GM12892 (cell line): ENCODE results near the gene ITIH5.

Experiments
- DNase-seq: peaks from one replicate; pipeline ENCODE4 v3.0.0; 2011; ENCODE audit not compliant: insufficient read length
- FAIRE-seq: peaks from 2 replicates; lab custom pipeline; 2011; peaks lifted over from hg19 to GRCh38; lab: Jason Lieb, UNC
- POLR2A ChIP-seq: IDR thresholded peaks from 2 replicates; pipeline ENCODE4 v1.6.1; 2011; ENCODE audit warnings: low read depth, low read length, control low read depth
- POLR2AphosphoS5 ChIP-seq: IDR thresholded peaks from 2 replicates; pipeline ENCODE4 v1.6.1; 2011; ENCODE audit warnings: low read depth, low read length, control low read depth
- TAF1 ChIP-seq: IDR thresholded peaks from 2 replicates; pipeline ENCODE4 v1.6.1; 2011; ENCODE audit warnings: low read depth, mild to moderate bottlenecking, control low read depth, low read length, borderline replicate concordance

The ITIH5 gene

DNA sequence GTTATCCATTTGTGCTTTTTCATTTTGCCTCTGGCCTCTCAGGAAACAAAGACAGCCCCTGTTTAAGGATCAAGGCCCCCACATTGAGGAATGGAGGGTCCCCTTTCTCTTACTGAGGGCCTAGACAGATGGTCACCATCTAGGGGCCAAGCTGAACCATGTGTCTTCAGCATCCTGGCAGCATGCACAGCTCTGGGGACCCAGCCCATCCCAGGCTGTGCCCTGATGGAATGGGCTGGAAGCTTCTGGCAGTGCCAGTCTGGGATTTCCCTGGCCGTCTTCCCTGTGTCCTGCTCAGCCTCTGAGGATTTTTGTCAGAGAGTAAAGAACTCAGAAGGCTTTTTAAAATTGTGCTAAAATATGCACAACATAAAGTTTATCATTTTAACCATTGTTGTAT lies 116.8 kb downstream of the ITIH5 start:
- no peak for TF ChIP-seq POLR2AphosphoS5
- TF ChIP-seq POLR2A, result no peak
- no peak for TF ChIP-seq TAF1
- DNase-seq (no peak), FAIRE-seq (no peak)

DNA sequence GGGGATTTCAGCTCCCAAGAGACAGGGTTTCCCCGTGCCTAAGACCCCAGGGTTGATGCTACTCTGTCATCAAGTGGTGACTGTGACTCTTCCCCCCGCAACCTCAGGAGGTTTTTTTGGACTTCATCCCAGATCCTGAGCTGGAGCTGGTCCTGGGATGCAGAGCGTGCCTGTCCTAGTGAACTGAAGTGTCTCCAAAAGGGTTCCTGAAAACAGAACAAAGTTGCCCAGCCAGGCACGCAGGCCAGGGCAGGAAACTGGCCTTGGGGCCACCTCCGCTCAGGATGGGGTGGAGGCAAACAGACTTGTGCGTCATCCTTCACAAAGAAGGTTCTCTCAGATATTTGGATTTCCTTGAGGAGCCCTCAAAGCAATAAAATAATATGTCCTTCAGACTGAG lies 118.9 kb downstream of the ITIH5 start:
- FAIRE-seq (no peak), DNase-seq (no peak)
- TF ChIP-seq POLR2A, result no peak
- TF ChIP-seq POLR2AphosphoS5, result no peak
- no peak for TF ChIP-seq TAF1

DNA sequence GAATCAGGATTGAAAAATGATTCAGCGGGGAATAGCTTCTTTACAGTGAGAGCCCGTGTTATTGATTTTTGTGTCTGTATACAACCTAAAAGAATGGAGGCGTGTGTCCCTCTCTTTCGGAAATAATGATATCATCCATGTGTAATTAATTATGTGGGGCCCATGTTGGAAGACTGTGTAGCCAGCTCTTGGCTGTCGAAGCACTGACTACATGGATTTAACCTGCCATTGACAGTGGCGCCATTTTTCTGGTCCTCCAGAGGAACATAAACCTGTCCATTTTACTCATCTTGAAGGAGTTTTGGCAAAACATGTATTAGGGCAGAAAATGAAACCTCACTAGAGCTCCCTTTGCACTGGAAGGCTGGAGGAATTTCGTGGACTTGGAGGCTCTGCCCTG lies 119.6 kb downstream of the ITIH5 start:
- no peak for FAIRE-seq
- TF ChIP-seq TAF1 (no peak), POLR2AphosphoS5 (no peak), POLR2A (no peak)

DNA sequence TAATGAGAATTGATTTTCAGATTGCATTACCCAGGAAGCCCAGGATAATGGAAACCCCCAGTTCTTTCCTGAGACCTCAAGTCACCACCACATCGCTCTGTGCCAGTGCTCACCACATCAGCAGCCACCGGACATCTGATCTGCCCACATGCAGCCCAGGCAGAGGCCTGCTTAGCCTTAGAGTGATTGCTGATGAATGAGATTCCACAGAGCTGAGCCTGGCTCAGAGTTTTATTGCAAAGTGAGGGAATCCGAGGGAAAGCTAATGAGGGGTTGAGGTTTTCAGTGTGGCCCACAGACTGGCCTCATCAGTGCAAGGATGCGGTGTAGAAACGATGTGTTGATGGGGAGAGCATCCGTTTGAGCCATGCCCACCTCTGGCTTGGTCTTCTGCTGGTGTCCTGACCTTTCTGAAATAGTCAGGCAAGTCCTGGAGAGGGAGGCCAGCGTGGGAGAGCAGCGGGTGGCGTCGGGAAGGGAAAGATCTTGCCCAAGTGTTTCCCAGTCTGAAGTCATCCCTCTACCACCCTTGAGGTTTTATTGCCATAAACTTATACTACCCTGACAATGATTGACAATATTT lies 120.3 kb downstream of the ITIH5 start:
- no peak for TF ChIP-seq TAF1
- TF ChIP-seq POLR2AphosphoS5, result no peak
- no peak for TF ChIP-seq POLR2A
- DNase-seq (no peak), FAIRE-seq (no peak)

More for the DNA sequence above, 119.6 kb downstream of the ITIH5 start:
- no peak for DNase-seq

DNA sequence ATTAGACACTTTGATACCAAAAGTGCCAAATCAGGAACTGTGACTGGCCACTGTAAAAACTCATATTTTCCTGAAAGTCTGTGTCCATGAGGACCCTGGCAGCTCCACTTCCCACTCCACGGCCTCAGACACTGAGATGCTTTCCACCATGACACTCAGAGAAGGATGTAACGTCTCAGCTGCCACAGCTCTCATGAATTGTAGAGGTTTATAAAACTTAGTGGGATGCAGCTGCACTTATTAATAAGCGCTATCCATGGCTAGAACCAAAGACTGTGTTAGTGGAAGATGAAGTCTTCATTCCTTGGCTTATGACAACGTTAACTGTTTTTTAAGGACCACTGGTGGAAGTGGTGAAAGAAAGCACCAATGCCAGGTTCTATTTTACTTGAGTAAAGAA lies 121.0 kb downstream of the ITIH5 start:
- no peak for DNase-seq
- FAIRE-seq, result no peak
- no peak for TF ChIP-seq POLR2AphosphoS5

DNA sequence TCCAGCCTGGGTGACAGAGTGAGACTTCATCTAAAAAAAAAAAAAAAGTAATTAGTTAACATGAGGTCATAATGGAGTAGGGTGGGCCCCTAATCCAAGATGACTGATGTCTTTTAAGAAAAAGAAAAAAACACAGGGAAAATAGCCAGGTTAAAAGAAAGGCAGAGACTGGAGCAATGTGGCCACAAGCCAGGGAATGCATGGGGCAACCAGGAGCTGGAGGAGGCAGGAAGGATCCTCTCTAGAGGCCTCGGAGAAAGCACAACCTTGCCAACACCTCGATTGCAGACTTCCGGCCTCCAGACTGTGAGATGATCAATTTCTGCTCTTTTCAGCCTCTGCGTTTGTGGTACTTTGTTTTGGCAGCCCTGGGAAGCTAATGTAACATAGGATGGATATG lies 121.5 kb downstream of the ITIH5 start:
- DNase-seq, result no peak
- no peak for TF ChIP-seq POLR2A
- TF ChIP-seq POLR2AphosphoS5, result no peak
- no peak for TF ChIP-seq TAF1
- FAIRE-seq, result no peak

DNA sequence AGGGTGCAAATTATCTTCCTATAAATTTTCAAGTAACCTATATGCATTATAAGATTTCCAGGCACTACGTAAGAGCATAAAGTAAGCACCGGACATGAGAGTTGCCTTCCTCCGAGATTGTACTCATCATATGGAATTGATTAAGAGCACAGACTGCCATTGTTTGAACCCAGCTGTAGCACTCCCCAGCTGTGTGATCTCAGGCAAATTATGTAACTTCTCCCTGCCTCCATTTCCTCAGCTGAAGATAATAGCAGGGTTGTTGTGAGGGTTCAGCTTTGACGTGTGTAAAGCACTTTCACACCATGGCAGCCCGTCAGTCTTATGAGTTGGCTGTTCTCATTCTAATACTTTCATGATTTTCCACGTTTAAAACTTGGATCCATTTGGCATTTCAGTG lies 122.6 kb downstream of the ITIH5 start:
- TF ChIP-seq POLR2A, result no peak
- TF ChIP-seq POLR2AphosphoS5, result no peak
- TF ChIP-seq TAF1, result no peak
- no peak for FAIRE-seq
- DNase-seq, result no peak

DNA sequence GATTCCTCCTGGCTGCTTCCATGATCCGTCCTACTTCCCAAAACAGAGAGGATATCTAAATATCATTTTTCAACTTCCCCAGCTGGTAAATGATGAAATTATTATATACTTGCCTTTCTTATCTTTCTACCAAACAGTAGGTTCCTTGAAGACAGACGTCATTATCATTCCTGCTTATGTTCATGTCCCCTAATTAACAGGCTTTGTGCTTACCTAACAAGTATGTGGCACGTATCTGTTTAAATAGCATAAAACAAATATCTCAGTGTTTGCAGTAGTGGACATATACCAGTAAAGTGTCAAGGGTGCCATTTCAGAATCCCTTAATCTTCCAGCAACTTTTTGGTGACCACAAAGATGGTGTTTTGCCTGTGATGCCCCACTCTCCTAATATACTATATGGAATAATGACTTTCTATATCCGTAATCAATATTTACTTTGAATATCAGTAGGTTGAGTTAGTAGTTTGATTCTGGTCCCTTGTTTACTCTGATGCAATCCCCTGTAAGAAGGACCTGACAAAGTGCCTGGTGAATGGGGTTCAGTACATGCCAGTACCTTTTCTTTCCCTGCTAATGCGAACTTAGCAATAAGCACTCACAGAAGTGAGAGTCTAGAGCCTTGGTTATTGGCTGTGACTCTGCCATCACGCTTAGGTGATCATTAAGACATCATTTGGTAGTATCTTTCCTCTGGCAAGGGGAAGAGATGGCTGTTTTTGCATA lies 124.4 kb downstream of the ITIH5 start:
- FAIRE-seq, result no peak

DNA sequence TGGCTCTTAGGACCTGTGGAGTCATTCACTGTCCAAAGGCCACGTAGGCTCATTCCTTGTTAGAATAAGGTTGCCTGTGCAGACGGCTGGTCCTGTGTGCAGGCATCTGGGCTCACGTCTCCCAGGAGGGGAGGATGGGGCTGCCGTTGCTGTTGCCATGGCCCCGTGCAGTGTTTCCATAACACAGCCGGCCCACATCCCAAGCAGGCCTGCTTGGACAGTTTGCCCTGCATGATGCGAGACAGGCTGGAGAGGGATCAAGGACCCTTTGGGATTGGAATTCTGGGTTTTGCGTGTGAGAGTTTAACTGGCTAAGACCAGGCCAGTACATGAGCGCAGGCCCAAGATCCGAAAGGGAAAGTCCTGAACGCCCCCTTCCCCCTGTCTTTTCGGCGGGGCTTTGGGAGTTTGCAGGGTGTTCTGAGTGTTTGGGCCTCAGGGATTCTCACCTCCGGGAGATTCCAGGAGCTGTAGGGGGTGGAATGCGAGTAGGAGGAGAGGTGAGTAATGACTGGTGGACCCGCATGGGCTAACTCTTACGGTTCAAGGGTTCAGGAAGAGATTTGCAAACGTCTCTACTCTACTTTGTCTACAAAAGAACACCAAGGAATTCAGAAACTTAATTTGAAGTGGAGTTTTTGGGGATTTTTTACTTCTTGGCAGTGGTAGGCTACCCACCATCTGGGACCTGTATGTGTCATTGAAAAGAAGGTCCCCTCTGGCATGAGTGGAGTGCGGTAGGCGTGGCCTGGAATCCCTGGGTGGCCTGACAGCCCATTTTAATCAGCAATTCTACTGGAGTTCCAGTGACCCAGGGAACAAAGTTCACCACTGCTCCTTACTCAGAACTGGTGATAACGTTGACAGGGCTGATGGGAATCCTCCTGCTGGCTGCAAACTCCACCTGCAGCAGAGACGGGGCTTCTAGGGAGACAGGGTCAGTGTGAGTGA lies 125.4 kb downstream of the ITIH5 start:
- TF ChIP-seq POLR2AphosphoS5, result no peak
- no peak for TF ChIP-seq POLR2A
- no peak for TF ChIP-seq TAF1
- FAIRE-seq (no peak), DNase-seq (no peak)

More for the DNA sequence above, 124.4 kb downstream of the ITIH5 start:
- DNase-seq, result no peak
- TF ChIP-seq TAF1, result no peak
- TF ChIP-seq POLR2A, result no peak
- no peak for TF ChIP-seq POLR2AphosphoS5

DNA sequence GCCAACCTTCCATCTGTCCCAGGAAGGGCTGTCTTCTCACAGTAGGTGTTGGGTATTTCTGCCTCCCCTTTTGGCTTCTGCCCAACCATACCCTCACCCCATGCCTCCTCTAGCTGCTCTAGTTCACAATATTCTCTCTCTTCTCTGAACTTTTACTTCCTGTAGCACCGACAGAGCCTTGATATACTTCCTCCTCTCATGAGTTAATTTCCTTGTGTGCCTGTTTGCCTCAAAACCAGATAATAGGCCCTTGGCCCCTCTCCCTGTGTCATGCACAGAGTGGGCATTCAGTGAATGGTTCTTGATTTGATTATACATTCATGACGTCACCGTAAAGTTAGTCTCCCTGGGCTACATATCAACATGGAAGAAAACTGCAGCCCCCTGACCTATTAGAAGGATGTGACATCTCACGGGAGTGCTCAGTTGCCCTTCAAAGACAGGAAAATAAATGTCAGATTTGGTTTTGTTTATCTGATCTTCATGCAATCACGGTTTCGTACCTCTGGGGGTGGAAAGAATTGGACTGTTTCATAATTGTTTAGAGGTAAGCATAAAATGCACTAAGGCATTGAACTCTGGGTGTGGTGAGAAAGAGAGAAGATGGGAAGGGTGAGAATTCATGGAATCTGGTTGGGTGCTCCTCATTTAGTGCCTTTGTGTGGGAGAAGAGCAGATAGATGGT lies 127.7 kb downstream of the ITIH5 start:
- TF ChIP-seq TAF1 (no peak), POLR2A (no peak), POLR2AphosphoS5 (no peak)
- no peak for DNase-seq
- no peak for FAIRE-seq

DNA sequence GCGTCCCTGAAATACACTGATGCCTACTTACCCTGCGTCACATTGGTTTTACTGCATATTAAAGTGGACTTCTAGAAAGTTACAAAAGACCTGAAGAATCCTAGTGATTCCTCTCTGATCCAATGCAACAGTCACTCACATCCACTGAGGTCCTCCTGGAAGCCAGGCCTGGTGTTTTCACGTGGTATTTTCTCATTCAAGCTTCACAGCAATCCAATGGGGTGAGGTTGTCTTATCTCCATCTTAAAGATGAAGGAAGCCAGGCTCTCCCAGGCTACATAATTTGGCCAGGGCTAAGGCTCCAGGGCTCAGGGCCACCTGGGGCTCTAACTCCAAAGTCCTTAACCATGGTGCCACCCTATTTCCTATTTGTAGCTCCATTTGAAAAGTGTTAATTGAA lies 129.6 kb downstream of the ITIH5 start:
- no peak for DNase-seq
- TF ChIP-seq TAF1 (no peak), POLR2A (no peak)
- no peak for FAIRE-seq
